WERI-Rb-1 (cell line): ENCODE measurements around the gene BRI3BP.

Experiments used
- DNase-seq: peaks from one replicate; pipeline ENCODE4 v3.0.0-alpha.2; 2020
- H3K27ac ChIP-seq: fragments of 250-450 bp; sonication (Bioruptor Pico); 2 replicates; pipeline ENCODE4 v1.5.1; 2020; ENCODE audit warnings: mild to moderate bottlenecking, moderate library complexity
- H3K27me3 ChIP-seq: fragments of 250-450 bp; sonication (Bioruptor Pico); 2 replicates; pipeline ENCODE4 v1.5.1; 2021; ENCODE audit warnings: mild to moderate bottlenecking, low read depth, moderate library complexity; ENCODE audit not compliant: insufficient read depth, severe bottlenecking
- H3K36me3 ChIP-seq: fragments of 250-450 bp; sonication (Bioruptor Pico); 2 replicates; pipeline ENCODE4 v1.5.1; 2020; ENCODE audit warnings: mild to moderate bottlenecking, moderate library complexity
- H3K4me3 ChIP-seq: 2 replicates; pipeline ENCODE4 v1.5.1; 2011; ENCODE audit warnings: low read depth, mild to moderate bottlenecking, control low read depth, low read length
- H3K9me3 ChIP-seq: fragments of 250-450 bp; sonication (Bioruptor Pico); 2 replicates; pipeline ENCODE4 v1.5.1; 2021; ENCODE audit warnings: mild to moderate bottlenecking, moderate library complexity; ENCODE audit not compliant: severe bottlenecking
- TF ChIP-seq, protein P1 (sequence below): IDR thresholded peaks from 2 replicates; pipeline ENCODE4 v1.5.1; 2011; ENCODE audit warnings: low read depth, mild to moderate bottlenecking, control low read depth, inconsistent platforms, low read length

Gene BRI3BP

DNA sequence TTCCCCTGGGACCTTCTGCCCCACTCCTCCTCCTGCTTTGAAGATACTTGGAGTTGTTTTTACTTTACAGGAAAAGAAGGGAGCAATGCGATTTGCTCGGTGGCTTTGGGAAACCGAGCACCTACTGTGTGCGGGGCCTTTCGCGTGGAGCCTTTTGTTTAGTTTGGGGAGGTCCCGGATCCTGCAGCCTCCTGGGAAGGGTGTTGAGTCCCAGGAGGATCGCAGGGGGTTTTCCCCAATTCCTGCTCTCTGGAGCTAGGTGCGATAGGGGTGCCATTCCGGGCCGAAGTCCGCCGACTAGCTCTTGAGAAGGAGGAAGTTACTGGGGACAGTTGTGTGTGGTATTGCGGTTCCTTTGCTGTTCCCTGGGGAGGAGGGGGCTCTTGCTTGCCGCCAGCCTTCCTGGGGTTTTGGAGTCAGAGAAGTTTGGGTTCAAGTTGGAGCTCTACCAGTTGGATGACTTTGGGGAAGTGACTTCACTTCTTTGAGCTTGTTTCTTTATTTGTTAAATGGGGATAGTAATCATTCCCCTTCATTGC lies 1.1 kb downstream of the BRI3BP start:
- no peak for DNase-seq

DNA sequence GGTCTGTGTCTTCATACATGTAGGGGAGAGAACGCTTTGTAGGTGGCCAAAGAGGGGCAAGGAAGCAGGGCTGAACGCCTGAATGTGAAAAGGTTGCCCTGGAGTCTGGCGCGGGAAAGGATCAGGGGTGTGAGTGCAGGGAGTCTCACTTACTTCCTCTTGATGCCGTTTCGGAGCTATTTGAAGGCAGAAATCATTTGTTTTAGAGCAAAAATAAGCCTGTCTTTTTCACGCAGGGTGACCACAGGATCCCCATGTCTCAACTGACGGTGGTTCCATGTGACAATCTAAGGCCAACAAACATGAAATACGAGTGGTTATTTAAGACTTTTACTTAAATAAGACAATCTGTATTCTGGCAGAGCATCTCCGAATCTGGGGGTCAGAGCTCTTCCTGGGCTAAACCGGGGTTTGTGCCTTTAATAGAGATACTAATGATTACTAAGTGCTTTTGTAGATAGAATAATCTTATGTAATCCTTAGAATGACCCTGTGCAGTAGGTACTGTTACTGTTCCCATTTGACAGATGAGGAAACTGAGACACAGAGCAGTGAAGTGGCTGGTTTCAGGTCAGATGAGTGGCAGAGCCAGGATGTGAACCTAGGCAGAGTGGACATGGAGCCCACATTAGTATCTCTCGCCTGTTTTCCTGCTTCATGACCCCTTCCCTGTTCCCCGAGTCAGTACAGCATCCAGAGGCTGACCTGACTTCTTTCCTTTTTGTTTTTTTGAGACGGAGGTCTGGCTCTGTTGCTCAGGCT lies 1.9 kb downstream of the BRI3BP start:
- TF ChIP-seq, protein P1, sequence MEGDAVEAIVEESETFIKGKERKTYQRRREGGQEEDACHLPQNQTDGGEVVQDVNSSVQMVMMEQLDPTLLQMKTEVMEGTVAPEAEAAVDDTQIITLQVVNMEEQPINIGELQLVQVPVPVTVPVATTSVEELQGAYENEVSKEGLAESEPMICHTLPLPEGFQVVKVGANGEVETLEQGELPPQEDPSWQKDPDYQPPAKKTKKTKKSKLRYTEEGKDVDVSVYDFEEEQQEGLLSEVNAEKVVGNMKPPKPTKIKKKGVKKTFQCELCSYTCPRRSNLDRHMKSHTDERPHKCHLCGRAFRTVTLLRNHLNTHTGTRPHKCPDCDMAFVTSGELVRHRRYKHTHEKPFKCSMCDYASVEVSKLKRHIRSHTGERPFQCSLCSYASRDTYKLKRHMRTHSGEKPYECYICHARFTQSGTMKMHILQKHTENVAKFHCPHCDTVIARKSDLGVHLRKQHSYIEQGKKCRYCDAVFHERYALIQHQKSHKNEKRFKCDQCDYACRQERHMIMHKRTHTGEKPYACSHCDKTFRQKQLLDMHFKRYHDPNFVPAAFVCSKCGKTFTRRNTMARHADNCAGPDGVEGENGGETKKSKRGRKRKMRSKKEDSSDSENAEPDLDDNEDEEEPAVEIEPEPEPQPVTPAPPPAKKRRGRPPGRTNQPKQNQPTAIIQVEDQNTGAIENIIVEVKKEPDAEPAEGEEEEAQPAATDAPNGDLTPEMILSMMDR, result no peak
- no peak for DNase-seq
- Histone ChIP-seq H3K4me3 (no peak overlapping the region), H3K27ac (no peak overlapping the region), H3K27me3 (no peaks in the 10 kb centered on the region), H3K36me3 (peaks cover 12% of the 10 kb centered on the region), H3K9me3 (no peaks in the 10 kb centered on the region)

More for the DNA sequence above, 1.1 kb downstream of the BRI3BP start:
- peaks cover 12% of the 10 kb centered on the region for H3K36me3 ChIP-seq
- peak overlapping the region; percentile 80 for H3K27ac ChIP-seq
- no peaks in the 10 kb centered on the region for H3K27me3 ChIP-seq
- peak overlapping the region; percentile 55 for H3K4me3 ChIP-seq
- H3K9me3 ChIP-seq, result no peaks in the 10 kb centered on the region
- TF ChIP-seq, protein P1, result no peak

DNA sequence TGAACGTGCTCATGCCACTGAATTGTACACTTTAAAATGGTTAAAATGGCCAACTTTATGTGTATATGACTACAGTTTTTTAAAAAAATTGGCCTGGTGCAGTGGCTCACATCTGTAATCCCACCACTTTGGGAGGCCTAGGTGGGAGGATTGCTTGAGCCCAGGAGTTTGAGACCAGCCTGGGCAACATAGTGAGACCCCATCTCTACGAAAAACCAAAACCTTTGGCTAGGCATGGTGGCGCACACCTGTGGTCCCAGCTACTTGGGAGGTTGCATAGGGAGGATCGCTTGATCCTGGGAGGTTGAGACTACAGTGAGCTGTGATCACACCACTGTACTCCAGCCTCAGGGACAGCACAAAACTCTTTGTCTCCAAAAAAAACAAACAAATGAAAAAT lies 5.3 kb downstream of the BRI3BP start:
- no peaks in the 10 kb centered on the region for H3K9me3 ChIP-seq

DNA sequence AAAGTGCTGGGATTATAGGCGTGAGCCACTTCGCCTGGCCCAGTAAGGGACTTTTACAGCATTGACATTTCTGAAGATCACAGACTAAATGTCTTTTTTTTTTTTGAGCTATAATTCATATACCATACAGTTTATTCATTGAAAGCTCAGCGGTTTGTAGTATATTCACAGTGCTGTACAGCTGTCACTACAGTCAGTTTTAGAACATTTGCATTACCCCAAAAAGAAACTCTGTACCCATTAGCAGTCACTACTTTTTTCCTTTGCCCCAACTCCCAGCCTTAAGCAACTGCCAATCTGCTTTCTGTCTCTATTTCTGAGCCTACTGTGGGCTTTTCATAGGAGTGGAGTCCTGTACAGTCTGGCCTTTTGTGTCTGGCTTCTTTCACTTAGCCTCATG lies 8.2 kb downstream of the BRI3BP start:
- Histone ChIP-seq H3K27me3 (no peaks in the 10 kb centered on the region), H3K4me3 (no peak overlapping the region), H3K27ac (no peak overlapping the region), H3K36me3 (peaks cover 16% of the 10 kb centered on the region), H3K9me3 (no peaks in the 10 kb centered on the region)
- TF ChIP-seq, protein P1, result no peak
- no peak for DNase-seq

More for the DNA sequence above, 5.3 kb downstream of the BRI3BP start:
- TF ChIP-seq, protein P1, result no peak
- no peak for DNase-seq
- Histone ChIP-seq H3K4me3 (no peak overlapping the region), H3K27ac (no peak overlapping the region), H3K36me3 (peaks cover 20% of the 10 kb centered on the region), H3K27me3 (no peaks in the 10 kb centered on the region)

DNA sequence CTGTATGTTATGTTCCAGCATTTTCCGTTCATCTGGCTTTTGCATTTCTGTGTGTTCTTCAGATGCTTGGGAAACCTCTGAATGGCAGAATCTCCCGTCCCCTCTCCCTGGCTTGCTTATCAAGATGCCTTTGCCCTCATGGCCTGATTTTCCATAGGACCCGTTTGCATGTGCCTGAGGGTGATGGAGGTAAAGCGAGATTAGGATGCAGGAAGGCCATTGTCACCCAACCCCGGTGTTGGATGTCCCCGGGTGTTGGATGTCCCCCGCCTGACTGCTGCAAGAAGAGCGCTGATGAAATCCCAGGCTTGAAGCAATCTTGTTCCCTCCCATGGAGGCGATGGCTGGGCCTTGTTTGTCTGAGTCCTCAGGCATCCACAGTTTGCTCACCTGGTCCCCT lies 9.6 kb downstream of the BRI3BP start:
- no peak overlapping the region for H3K27ac ChIP-seq

More for the DNA sequence above, 9.6 kb downstream of the BRI3BP start:
- no peaks in the 10 kb centered on the region for H3K9me3 ChIP-seq
- no peak for DNase-seq
- TF ChIP-seq, protein P1, result no peak
- H3K27me3 ChIP-seq, result no peaks in the 10 kb centered on the region
- no peak overlapping the region for H3K4me3 ChIP-seq
- H3K36me3 ChIP-seq, result peaks cover 12% of the 10 kb centered on the region
